SKM-1 treated with dmso at 0.1 percent for 144 hours (cell line): ENCODE results near the gene WDR33.
A peak's percentile ranks its signal among the peaks of the same experiment; 100 is the strongest.

ENCODE experiments used
- DNase-seq: peaks from one replicate; lab custom pipeline; 2025; ENCODE audit not compliant: unreplicated experiment; lab: John Stamatoyannopoulos, UW

Gene WDR33

DNA sequence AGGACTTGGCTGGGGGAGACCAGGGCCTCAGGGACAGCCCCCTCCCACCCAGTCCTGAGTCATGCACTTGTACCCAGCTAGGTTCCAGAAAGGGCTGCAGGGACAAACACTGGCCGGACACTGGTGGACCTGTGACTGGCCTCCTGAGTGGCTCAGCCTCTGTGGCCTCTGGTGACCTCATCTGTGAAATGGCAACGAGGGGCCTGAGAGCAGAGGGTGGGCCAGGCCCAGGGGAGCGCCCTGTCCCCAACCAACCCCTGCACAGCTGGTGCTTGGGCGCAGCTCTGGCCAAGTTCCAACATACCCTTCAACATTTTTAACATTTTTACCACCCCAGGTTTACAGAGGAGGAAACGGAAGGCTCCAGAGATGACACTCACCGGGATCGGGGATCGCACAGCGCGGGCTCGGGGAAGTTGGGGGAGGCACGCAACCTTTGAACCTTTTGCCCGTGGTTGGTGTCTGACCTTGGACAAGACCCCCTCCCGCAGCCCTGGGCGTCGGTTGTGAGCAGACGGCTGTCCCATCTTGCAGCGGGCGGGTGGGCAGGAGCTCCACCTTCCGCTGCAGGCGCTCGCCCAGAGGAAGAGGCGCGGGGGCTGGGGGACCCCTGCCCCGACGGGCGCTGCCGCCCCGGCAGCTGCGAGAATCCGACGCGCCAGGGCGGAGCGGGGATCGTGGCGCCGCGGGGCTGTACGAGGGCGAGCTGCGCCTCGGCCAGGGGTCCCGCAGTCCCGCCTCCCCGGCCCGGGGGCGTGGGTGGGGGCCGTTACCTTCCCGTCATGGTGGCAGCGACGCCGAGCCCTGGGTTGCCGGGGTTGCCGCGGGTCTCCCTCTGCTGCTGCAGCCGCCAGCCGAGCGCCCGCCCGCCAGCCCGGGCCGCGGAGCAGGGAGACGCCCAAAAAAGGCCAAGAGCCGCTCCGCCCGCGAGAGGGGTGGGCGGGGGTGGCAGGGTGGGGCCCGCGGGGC is 136.4 kb downstream of the WDR33 start:
- DNase-seq = no peak

DNA sequence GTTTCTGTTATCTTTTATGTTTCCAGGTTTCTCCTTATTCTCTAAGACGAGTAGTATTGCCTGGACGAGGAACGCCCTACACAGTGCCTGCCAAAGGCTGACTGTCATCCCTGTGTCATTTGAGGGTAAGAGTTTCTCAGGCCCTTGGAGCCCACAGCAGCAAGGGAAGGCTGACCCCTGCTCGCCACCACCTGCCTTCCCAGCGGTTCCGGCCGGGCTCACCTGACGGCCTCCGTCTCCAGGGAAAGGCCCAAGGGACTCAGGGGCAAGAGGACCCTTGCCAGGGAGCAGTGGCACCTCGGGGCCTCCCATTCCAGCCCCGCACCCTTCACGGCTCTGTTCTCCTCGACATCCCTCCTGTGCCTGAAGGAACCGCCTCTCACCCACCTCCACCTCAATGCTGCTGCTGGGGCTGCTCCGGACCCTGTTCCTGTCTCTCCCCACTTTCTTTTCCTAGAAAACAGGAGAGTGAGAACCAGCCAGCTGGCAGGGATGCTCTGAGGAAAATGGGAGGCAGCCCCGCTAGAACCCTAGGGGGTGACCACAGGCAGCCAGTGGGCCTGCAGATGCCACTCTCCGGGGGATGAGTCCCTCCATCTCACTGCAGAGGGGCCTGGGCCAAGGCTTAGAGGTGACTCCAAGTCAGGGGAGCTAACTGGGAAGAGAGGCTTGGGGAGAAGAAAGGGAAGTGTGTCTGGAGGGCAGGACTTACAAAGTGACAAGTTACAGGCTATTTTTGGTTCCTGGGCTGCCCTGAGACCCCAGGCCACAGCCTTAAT is 137.5 kb downstream of the WDR33 start:
- no peak for DNase-seq

DNA sequence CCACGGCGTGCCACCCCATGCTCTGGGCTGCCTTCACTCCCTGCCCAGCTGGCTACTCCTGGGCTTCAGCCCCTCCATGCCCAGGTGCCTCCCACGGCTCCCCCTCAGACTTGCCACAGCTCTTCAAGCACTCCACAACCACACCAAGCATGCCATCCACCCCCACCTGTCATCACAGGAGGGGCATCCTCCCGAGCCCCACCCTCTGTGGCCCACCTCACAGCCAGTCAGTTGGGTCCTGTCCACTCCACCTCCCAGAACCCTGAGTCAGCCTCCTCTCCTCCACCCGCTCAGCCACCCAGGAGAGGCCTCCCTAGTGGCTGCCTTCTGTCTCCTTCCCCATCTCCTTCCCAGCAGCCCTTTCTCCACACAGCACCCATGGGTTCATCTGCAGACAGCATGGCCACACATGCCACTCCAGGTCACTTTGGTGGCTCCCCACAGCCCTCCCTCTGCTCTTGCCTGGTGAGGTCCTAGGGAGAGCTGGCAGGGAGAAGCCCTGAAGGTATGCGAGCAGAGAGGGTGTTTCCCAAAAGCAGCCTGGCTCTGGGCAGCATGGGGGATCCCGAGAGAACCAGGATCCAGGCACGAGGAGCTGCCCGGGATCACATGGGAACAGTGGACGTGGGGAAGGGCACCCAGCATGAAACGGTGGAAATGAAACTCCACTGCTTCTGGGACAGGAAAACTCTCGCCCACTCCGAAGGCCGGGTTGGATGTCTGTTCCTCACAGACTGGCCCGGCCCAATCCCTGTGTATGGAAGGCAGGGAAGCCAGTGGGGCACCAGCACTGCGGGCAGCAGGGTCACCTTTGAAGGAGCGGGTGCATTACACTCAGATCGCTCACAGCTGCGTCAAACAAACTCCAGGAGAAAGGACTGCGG is 138.4 kb downstream of the WDR33 start:
- DNase-seq = no peak

DNA sequence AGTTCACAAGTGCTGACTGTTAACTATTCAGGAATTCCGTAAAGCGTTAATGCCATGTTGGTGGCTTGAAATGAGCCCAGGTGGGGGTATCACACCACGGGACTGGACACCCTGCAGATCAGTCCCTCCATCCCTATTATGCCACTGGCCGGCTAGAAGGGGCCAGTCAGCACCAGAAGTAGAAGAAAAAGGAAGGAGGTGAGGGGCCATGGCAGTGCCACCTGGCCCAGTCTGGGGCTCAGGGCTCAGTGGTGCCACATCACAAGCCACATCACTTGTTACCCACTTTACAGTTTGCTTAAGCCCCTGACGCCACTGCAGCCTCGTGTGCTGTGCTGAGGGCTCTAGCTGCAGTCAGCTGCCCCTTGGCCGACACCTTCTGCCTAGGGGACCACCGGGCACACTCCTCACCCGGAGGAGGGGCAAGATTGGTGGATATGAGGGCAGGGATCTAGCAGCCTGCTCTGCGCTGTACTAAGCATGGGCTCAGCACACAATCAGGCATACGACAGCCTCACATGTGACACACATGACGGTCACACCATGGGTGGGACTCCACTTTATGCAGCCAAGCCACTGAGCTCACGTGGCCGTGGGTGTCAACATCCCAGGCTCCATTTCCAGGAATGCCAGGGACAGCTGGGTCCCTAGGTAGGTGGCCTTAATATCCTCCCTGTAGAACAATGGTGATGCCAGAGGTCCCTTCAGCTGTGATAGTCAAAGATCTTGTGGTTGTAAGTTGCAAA is 139.2 kb downstream of the WDR33 start:
- no peak for DNase-seq

DNA sequence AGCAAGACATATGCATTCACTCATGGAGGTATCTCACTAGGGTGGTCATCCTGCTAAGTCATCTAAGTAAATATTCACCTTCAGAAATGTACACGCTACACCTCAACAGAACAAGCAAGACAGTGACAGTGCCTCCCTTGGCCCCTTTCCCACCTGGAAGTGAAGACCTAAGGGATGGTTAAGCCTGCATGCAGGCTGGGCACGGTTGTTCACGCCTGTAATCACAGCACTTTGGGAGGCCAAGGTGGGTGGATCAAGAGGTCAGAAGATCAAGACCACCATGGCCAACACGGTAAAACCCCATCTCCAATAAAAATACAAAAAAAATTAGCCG is 140.0 kb downstream of the WDR33 start:
- DNase-seq = no peak

DNA sequence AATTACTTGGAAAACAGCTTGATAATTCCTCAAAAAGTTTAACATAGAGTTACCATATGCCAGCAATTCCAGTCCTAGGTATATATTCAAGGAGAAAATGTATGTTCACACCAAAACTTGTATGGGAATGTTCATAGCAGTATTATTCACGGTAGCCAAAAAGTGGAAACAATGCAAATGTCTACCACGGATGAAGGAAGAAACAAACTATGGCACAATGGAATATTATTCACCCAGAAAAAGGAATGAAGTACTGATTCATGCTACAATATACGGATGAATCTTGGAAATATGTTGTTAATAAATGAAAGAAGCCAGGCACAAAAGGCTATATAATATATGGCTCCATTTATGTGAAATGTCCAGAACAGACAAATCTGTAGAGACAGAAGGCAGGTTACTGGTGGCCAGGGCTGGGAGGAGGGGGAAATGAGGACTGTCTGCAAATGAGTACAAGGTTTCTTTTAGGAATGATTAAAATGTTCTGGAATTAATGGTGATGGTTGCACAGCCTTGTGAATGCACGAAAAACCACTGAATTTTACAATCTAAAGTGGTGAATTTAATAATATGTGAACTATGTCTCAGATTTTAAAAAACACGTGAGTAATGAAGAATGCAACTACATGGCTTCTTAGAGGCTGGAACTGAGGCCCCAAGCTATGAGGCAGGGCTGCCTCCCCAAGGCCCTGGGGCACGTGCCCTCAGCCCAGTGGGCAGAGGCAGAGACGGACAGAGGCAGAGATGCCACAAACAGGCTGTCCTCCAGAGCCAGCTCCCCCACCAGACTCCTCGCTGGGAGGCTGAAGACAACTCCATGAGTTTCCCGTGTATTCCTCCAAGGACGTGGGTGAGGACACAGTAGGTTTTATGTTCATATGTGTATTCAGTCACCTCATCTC is 140.7 kb downstream of the WDR33 start:
- DNase-seq = no peak

DNA sequence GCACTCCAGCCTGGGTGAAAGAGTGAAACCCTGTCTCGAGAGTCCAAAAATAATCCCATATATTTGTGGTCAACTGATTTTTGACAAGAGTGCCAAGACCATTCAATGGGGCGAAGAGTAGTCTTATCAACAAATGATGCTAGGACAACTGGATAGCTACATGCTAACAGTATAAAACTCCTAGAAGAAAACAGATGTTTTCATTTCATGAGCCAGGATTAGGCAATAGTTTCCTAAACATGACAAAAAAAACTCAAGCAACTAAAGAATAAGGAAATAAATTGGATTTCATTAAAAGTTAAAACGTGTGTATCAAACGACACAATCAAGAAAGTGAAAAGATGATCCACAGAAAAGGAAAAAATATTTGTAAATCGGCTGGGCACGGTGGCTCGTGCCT is 141.9 kb downstream of the WDR33 start:
- DNase-seq = no peak

DNA sequence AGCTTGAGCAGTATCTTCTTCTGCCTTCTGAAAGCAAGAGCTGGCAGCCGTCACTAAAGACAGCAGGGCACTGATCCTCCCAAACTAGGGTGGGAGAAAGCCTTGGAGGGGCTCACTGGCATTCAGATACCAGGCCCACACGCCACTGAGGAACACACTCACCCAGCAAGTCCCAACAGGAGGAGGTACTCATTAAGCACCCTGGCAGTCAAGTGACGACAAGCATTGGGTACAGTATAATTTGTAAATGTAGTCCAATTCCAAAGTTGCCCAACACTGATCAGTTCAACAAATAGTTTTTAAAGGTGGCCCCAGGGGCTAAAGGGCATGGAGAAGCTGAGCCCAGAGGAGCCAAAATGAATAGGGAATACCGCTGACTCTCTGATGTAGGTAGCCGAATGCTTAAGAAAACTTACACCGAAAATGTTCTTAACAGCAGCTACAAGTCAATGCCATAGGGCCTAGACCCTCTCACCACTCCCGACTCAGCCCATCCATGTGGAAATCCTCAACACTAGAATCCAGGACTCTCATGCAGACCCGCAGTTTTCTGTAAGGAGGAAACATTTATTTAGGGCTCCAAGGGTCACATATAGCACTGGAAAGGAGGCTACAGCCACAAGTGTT is 145.6 kb downstream of the WDR33 start:
- no peak for DNase-seq

DNA sequence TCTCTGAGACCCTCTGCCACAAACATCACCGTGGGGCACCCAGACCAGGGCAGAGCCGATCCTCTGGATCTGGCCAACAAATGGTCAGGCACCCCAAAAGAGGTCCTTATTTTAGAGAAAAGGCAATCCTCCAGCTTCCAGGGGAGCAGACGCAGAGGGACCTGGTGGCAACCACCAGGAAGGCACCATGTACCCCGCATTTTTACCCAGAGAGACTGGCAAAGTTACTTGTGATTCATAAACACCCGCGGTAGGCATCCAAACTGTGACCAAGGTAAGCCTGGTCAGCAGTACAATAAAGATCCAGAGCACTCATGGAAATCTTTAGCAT is 146.1 kb downstream of the WDR33 start:
- DNase-seq = no peak

DNA sequence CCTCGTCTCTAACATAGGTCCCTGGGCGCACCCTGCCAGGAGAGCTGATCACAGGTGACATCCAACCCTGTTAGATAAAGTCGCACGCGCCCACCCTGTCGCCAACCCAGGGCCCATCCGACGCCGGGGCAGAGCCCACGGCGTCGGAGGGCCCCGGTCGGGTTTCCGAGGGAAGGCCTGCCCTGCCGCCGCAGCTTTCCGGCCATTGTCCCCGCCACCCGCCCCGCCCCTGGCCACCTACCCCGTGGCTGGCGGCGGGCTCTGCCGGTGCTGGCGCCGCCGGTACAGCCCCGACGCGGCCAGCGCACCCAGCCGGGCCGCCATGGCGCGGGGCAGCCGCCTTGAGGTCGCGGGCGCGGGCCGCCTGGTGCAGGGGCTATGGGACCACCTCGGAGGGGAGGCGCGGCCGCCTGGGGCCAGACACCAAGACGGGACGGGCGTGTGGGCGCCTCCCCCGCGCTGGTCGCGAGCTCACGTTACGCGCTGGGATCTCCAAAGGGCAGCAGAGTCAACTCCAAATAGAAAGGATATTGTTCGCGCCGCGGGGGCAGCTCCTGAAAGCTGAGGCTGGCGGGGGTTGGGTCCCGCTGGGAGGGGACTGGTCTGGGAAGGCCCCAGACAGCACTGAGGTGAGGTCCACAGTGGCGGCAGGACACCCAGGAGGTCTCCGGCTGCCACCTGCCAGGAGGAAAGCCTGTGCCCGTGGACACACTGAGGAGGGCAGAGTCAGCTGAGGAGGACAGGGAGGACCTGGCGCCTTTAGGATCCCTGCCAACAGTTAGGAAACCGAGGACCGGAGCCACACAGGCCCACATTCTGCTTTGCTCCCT is 146.7 kb downstream of the WDR33 start:
- DNase-seq = no peak

DNA sequence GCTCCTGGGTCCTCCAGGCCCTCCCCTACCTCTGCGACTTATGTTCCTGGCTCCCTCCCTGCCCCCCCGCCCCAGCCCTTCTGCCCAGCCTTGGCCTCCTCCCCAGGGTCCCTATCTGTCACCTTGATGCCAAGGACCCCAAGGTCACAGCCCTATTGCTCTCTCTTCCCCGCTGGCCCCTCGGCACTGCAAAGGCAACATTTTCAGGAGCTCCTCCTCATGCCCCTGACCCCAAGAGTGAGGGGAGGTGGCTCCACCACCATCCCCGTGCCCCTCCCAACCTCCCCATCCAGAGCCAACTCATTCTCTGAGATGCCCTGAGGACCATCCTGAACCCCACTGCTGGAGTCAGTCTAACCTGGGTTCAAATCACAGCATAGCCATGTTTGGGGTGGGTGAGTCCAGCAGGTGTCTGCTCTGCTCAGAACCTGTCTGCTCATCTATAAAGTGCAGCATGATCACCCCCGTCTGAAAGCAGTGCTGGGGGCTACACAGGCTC is 147.4 kb downstream of the WDR33 start:
- no peak for DNase-seq

DNA sequence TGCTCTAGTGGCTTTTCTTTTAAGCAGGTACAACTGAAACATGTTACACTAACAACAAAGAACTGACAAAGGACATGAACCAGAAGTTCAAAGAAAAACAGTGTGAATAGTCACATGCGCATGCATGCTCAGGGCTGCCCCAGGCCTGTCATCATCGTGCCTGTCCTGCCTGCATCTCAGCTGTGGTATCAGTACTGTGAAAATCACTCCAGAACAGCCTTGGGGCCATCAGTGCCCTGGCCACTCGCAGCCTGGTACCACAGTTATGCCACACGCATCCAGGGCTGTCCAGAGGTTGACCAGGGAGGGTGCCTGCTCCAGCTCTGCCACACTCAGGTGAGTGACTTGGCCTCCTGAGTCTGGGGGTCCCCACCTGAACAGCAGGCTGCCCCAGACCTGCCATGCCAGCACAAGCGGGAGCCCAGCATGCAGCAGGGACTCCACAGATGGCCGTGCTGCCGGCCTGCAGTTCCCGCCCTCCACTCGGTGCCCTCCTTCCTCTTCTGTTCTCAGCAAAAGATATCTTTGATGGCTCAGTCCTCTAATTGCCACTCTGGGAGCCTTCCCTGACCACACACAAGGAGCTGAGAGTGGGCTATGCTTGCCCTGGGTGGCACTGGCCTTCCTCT is 147.9 kb downstream of the WDR33 start:
- no peak for DNase-seq

DNA sequence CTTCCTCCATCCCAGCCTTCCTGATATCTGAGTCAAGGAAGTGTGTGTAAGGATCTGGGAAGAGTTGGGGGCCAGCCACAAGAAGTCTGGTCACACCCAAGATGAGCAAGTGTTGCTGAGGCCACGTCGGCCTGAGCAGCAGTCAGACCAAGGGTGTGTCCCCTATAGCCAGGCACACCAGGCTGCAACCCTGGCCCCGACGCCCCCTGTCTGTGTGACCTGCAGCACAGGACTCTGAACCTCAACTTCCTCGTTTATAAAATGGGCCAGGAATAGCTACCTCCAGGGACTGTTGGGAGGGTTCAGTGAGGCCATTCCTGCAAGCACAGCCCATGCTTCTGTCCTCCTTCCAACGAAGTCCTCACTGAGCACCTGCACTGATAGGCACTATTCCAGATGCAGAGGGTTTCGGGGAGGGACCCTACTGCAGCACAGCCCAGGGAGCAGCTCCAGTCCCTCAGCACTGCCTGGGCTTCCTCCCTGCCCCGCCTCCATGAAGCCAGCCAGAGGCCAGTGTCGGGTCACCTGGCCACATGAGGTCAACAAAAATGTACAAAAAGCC is 148.9 kb downstream of the WDR33 start:
- DNase-seq = peak; percentile 3

DNA sequence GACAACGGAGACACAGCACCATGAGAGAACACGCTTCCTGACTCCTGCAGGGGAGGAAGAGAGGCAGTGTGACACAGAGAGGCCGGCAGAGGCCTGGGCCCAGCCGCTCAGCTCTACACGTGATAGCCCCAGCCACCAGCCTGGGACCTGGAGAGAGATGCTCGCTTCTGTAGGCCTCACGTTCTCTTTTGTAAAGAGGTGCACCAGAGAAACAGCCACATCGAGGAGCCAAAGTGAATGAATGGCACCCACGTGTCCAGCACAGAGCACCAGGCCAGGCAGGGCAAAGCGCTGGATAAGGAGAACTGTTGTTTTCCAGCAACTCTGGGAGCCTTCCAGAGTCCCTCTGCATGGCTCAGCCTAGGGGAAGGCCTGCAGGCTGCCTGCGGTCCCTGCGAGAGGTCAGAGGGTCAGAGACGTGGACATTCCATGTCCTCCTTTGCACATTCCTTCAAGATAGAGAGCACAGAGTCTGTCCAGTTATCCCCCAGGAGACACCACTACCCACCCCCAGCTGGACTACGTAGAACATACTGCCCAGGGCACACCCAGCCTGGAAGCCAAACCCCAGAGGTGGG is 149.8 kb downstream of the WDR33 start:
- no peak for DNase-seq

DNA sequence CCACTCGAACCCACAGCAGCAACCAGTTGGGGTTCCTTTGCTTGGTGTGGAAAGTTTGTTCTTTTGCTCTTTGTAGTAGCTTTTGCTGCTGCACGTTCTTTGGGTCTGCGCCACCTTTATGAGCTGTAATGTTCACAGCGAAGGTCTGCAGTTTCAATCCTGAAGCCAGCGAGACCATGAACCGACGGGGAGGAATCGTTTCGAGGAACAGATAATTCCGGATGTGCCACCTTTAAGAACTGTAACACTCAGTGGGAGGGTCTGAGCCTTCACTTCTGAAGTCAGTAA is 150.7 kb downstream of the WDR33 start:
- DNase-seq = no peak

DNA sequence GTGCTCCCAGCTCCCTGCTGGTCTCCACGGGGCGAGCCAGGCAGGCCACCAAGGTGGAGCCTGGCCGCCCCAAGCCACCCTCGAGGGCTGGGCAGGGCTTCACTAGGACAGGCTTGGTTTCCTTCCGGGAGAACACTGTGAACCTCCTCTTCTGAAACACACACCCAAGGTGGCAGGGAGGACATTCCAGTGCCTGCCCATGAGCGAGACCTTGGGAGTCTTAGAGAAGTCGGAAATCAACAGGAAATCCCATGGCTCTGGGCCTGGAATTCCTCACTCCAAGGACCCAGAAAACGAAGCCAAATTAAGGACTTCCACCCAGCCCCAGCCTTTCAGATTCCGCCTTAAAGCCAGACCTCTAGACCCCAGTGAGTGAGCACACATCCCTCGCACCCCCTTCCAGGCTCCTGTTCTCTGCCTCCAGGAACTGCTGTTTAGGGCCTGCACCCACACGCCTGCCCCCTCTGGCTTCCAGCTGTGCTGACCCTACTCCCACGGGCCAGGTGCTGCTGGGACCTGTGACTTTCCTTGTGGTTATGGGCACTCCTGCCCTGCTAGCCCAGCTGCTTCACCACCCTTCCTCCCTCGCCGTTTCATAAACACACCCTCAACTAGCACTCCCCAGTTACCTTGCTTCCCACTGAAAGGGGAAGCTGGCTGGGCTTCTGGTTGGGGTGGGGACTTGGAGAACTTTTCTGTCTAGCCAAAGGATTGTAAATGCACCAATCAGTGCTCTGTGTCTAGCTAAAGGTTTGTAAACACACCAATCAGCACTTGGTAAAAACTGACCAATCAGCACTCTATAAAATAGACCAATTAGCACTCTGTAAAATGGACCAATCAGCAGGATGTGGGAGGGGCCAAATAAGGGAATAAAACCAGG is 151.3 kb downstream of the WDR33 start:
- peak; percentile 57 for DNase-seq
